Measurements from ENCODE around the gene MTMR6.

DNA sequence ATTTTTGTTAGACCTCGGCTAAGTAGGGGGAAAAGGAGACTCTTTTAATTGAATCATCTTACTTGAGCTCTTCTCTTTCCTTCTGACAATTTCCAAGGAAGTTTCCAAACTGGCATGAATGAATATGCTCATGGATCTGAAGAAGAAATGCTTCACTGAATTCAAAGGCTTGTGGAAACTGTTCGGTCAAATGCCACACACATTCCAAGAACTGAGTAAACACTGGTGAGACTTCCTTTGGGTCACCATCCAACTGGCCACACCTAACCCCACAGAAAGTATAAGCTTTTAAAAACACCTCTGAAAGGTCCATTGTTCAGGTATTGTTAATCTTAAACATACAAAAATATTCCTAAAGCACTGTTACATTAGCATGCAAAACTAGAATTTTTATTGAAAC, 33.6 kb downstream of the MTMR6 start:
- TF ChIP-seq, protein P1, sequence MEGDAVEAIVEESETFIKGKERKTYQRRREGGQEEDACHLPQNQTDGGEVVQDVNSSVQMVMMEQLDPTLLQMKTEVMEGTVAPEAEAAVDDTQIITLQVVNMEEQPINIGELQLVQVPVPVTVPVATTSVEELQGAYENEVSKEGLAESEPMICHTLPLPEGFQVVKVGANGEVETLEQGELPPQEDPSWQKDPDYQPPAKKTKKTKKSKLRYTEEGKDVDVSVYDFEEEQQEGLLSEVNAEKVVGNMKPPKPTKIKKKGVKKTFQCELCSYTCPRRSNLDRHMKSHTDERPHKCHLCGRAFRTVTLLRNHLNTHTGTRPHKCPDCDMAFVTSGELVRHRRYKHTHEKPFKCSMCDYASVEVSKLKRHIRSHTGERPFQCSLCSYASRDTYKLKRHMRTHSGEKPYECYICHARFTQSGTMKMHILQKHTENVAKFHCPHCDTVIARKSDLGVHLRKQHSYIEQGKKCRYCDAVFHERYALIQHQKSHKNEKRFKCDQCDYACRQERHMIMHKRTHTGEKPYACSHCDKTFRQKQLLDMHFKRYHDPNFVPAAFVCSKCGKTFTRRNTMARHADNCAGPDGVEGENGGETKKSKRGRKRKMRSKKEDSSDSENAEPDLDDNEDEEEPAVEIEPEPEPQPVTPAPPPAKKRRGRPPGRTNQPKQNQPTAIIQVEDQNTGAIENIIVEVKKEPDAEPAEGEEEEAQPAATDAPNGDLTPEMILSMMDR (conservative IDR thresholded peaks at IDR 0.05) = no peak
- TF ChIP-seq ZFX (IDR thresholded peaks at IDR 0.05) = no peak

Measured in C4-2B (cell line).